ENCODE results near the gene CDH13. TPM values are rescaled to one million over a fixed set of nuclear protein-coding genes. Genes with fewer than 3 reads are reported as not detected.

Gene CDH13
- total RNA-seq, 4 donors from 2014 or later: 5.8 to 36.7 (median 20.4) TPM

DNA sequence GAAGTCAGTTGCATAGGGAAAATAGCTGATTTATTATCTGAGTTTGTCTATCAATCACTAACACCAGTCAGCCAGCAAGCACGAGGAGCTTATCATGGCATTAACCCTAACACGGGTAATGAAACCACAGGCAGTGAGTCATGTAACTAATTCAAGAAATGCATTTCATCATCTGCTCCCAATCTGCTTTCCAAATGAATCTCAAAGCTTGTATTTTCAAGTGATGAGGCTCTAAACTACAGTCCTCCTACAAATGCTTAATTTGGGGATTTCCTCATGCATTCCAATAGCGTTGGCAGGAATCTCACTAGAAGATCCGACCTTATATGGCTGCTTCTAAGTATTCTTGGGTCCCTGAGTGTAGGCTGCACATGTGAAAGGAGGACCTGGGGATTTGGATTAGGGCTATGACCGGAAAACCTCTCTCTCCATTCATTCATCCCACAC, 1062.6 kb downstream of the CDH13 start:
- no peaks in the 10 kb centered on the region for H3K27me3 ChIP-seq
- H3K4me3 ChIP-seq: no peak overlapping the region
- peak overlapping the region in 3 of 4 donors; percentile 35 to 70 (median 48) for H3K27ac ChIP-seq
- peak; percentile 98 to 99 for ATAC-seq
- no peaks in the 10 kb centered on the region for H3K9me3 ChIP-seq
- in situ Hi-C loops (cut with MboI; ENCODE audit: low sequenced_read_pairs in 4 of 4): no loop called here
- intact Hi-C loops (cut with DNase I; ENCODE audit: low total_unique reads): loop anchor here (5.0 kb wide), 2 partner anchors 33 to 118 kb away; partner anchors contain the start of gene HSBP1
- no peak for TF ChIP-seq POLR2A (IDR thresholded peaks at IDR 0.05)
- TF ChIP-seq, protein P1, sequence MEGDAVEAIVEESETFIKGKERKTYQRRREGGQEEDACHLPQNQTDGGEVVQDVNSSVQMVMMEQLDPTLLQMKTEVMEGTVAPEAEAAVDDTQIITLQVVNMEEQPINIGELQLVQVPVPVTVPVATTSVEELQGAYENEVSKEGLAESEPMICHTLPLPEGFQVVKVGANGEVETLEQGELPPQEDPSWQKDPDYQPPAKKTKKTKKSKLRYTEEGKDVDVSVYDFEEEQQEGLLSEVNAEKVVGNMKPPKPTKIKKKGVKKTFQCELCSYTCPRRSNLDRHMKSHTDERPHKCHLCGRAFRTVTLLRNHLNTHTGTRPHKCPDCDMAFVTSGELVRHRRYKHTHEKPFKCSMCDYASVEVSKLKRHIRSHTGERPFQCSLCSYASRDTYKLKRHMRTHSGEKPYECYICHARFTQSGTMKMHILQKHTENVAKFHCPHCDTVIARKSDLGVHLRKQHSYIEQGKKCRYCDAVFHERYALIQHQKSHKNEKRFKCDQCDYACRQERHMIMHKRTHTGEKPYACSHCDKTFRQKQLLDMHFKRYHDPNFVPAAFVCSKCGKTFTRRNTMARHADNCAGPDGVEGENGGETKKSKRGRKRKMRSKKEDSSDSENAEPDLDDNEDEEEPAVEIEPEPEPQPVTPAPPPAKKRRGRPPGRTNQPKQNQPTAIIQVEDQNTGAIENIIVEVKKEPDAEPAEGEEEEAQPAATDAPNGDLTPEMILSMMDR (IDR thresholded peaks at IDR 0.05 in 4 of 5, conservative IDR thresholded peaks at IDR 0.05 in 1 of 5): no peak
- H3K36me3 ChIP-seq: no peaks in the 10 kb centered on the region
- peak; percentile 59 for DNase-seq
- H3K4me1 ChIP-seq: peaks cover 20 to 29% of the 10 kb centered on the region in 2 donors

DNA sequence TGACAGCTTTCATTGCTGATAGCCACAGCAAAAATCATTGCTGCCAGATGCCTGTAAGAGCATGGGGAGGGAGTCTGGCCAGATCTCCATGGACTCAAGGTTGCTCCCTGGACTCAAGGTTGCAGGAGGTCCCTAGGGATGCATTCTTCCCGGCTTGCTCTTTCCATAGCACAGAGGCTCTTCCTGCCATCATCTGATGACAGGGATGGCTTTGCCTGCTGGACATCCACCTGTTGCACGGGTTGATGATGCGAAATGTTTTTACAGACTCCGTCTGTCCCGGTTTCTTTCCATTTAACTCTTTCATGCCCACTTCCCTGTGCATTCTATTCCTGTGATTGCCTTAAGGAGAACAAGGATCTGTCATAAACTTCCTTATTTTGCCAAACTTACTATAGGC, 1065.5 kb downstream of the CDH13 start:
- ATAC-seq (no peak), DNase-seq (no peak)
- no peak overlapping the region for H3K4me3 ChIP-seq
- in situ Hi-C loops (cut with MboI; ENCODE audit: low sequenced_read_pairs in 4 of 4) (no loop called here), intact Hi-C loops (cut with DNase I; ENCODE audit: low total_unique reads) (no loop called here)
- H3K27me3 ChIP-seq: no peaks in the 10 kb centered on the region
- no peak for TF ChIP-seq POLR2A (IDR thresholded peaks at IDR 0.05)
- TF ChIP-seq, protein P1 (IDR thresholded peaks at IDR 0.05 in 4 of 5, conservative IDR thresholded peaks at IDR 0.05 in 1 of 5): no peak
- peaks cover 20 to 28% of the 10 kb centered on the region in 2 donors for H3K4me1 ChIP-seq
- no peaks in the 10 kb centered on the region for H3K9me3 ChIP-seq
- no peaks in the 10 kb centered on the region for H3K36me3 ChIP-seq
- H3K27ac ChIP-seq: no peak overlapping the region

DNA sequence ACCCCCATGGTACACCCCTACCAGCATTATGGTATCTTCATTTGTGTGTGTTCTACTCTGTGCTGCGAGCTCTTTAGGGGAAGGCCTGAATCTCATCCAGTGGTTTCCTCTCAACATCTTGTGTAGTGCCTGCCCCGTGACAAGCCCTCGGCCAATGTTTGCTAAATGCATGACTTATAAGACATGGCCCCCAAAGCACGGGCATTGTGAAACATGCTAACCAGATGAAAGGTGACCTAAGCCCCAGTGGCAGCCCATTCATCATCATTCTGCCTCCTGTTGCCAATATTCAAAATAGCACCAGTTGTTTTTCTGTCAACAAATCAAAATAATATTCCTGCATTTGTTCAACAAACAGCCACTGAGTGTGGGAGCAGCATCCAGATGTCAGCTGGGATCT, 1072.2 kb downstream of the CDH13 start:
- H3K4me1 ChIP-seq: no peaks in the 10 kb centered on the region
- in situ Hi-C loops (cut with MboI; ENCODE audit: low sequenced_read_pairs in 4 of 4) (no loop called here), intact Hi-C loops (cut with DNase I; ENCODE audit: low total_unique reads) (no loop called here)
- H3K4me3 ChIP-seq: no peak overlapping the region
- no peaks in the 10 kb centered on the region for H3K9me3 ChIP-seq
- no peaks in the 10 kb centered on the region for H3K36me3 ChIP-seq
- no peak for TF ChIP-seq POLR2A (IDR thresholded peaks at IDR 0.05)
- TF ChIP-seq, protein P1 (IDR thresholded peaks at IDR 0.05 in 4 of 5, conservative IDR thresholded peaks at IDR 0.05 in 1 of 5): no peak
- H3K27me3 ChIP-seq: no peaks in the 10 kb centered on the region
- no peak for DNase-seq
- no peak overlapping the region for H3K27ac ChIP-seq
- ATAC-seq: no peak

DNA sequence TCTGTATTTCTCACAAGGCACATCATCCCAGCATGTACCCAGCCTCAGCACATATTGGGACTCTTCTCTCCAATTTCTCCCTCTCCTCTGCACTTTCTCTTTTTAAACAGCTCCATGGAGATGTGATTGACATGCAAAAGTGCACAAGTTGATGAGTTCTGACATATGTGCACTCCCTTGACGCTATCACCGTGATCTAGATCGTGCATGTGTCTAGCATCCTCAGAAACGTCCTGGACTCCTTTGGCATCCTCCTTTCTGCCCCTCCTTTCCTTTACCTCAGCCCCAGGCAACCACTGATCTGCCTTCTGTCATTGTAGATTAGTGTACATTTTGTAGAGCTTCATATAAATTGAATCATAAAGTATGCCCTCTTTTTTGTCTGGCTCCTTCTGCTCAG, 1073.0 kb downstream of the CDH13 start:
- no peak for DNase-seq
- Histone ChIP-seq H3K9me3 (no peaks in the 10 kb centered on the region), H3K27me3 (no peaks in the 10 kb centered on the region), H3K27ac (no peak overlapping the region), H3K36me3 (no peaks in the 10 kb centered on the region), H3K4me1 (no peaks in the 10 kb centered on the region), H3K4me3 (no peak overlapping the region)
- TF ChIP-seq POLR2A (IDR thresholded peaks at IDR 0.05): no peak
- TF ChIP-seq, protein P1 (IDR thresholded peaks at IDR 0.05 in 4 of 5, conservative IDR thresholded peaks at IDR 0.05 in 1 of 5): no peak
- no peak for ATAC-seq
- in situ Hi-C loops (cut with MboI; ENCODE audit: low sequenced_read_pairs in 4 of 4): no loop called here
- intact Hi-C loops (cut with DNase I; ENCODE audit: low total_unique reads): no loop called here

DNA sequence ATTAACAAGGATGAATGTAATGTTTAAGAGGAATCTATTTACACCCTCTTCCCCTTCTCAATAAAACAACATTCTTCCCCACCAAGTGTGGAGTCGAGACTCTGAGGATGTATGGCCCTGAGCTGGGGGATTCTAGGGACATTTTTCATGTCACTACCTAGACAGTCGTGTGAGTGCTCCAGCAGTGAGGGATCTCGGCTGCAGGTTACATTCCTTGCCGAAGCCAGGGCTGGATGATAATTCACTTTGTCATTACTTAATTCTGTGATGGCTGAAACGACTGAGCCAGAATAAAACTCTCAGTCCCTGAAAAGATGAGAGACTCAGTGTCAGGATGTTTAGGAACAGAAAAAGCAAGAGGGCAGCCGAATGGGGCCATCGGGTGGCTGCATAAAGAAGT, 1074.1 kb downstream of the CDH13 start:
- intact Hi-C loops (cut with DNase I; ENCODE audit: low total_unique reads): no loop called here
- H3K4me1 ChIP-seq: no peaks in the 10 kb centered on the region
- H3K27ac ChIP-seq: no peak overlapping the region
- no peaks in the 10 kb centered on the region for H3K36me3 ChIP-seq
- TF ChIP-seq POLR2A (IDR thresholded peaks at IDR 0.05): no peak
- TF ChIP-seq, protein P1 (IDR thresholded peaks at IDR 0.05 in 4 of 5, conservative IDR thresholded peaks at IDR 0.05 in 1 of 5): no peak
- no peak for DNase-seq
- H3K27me3 ChIP-seq: no peaks in the 10 kb centered on the region
- in situ Hi-C loops (cut with MboI; ENCODE audit: low sequenced_read_pairs in 4 of 4): no loop called here
- no peaks in the 10 kb centered on the region for H3K9me3 ChIP-seq
- no peak overlapping the region for H3K4me3 ChIP-seq
- no peak for ATAC-seq
